DOHH2 (cell line): ENCODE measurements around the gene SELPLG.

ENCODE experiments used
- CTCF ChIP-seq: fragments of 200-600 bp; sonication (generic); IDR thresholded peaks from one replicate; pipeline ENCODE4 v1.5.1; 2014; ENCODE audit warnings: antibody characterized with exemption, mild to moderate bottlenecking, low read depth, low read length; ENCODE audit not compliant: poor library complexity, severe bottlenecking
- EZH2phosphoT487 ChIP-seq: fragments of 200-600 bp; sonication (generic); IDR thresholded peaks from 2 replicates; pipeline ENCODE4 v1.6.1; 2017; ENCODE audit warnings: borderline replicate concordance, mild to moderate bottlenecking, antibody characterized with exemption, low read length, moderate library complexity, mixed read lengths

- TF ChIP-seq CTCF (no peak), EZH2phosphoT487 (no peak)
Measured at GRCh38 chr12:108679106-108679681, 45.5 kb upstream of the SELPLG start.
